ENCODE results near the gene FNDC5.

Gene FNDC5

GRCh38 chr1:32864375-32865019, 6.2 kb downstream of the FNDC5 start:
- DNase-seq (ENCODE audit: low read depth), result no peak

- no peak for DNase-seq (ENCODE audit: low read depth)
Measured at GRCh38 chr1:32863881-32864245, 6.8 kb downstream of the FNDC5 start.

- DNase-seq (ENCODE audit: low read depth), result no peak
Measured at GRCh38 chr1:32863218-32863880, 7.4 kb downstream of the FNDC5 start.

DNA sequence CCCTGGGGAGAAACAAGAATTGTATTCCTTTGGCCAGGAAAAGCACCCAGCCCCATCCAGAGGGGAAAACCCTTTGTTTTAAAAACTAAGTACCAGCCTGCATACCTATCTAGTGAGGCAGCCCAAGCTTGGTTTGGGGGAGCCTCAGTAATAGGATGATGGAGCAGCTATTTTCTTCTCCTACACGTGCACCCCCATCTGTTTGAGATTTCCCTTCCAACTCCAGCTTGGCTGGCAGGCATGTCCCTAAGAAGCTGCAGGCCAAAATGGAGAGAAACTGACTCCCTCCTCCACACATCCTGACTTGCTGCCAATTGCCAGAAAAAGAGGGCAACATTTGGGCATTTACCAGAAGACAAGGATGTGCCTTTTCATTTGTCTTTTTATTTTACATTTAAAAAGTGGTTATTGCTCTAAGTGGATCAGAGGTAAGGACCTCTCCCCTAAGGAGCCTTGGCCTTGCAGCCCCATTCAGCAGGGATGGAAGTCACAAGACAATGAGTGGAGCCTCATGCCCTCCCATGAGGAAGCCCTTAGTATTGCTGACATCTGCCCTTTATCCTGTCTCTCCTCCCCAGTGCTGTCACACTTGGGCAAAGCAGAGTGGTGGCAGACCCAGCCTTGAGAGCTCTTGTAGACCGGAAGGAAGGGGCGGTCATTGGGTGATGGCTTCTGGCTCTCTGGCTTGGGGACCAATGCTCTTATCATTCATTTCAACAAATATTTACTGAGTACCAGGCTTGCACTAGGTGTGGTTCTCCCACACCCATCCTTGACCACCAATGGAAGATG, 8.6 kb downstream of the FNDC5 start:
- no peak for DNase-seq (ENCODE audit: low read depth)

DNA sequence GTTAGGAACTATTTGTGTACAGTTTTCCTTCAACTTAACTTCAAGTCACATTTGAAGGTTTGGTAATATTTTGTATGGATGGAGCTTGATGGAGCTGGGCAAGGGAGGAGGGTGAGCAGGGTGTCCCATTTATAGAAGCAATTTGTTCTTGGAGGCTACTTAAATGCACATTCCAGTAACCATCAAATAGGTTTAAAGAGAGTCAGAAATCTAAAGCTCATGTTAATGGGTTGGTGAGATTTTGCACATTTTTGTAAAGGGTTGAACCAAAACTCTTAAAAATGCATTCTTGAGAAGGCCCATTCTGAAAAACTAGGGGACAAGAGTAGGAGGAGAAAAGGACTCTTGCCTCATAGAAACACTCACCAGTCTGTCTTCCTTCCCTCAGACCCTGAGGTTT, 10.1 kb downstream of the FNDC5 start:
- no peak for DNase-seq (ENCODE audit: low read depth)

- no peak for DNase-seq (ENCODE audit: low read depth)
Measured at GRCh38 chr1:32859915-32860314, 10.8 kb downstream of the FNDC5 start.

DNA sequence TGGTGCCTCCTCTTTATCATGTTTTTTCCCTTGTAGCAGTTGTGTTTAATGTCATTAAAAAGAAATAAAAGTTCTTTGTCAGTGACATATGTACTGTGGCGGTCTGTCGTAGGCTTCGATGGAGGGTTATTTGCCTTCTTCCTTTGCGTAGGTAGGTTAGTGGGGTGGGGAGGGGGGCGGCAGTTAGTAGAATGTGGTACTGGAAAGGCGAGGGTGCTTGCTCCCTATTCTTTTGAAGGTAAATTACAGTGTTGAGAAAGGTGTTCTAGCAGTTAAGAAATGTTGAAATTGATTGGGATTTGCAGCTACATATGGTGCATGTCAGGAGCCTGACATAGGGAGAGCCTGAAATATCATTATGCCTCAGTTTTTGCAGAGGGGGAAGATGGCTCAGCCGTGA, 11.9 kb downstream of the FNDC5 start:
- no peak for DNase-seq (ENCODE audit: low read depth)

DNA sequence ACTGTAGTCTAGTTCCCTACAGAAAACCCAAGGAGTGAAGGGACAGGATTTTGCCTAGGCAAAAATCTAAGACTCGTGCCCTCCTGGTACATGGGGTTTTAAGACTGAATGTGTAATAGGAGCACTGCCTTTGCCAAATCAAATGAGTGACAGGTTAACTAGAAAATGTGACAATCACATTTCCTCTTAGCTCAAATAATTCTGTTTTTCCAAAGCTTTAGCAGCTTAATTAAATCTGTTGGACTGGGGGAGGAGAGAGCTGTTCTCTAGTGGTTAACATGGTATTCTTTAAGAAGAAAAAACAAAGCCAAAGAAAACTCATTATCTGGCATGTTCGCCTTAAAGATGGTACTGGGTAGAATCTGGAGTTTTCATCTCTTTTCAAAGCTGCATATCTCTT, 12.6 kb downstream of the FNDC5 start:
- DNase-seq (ENCODE audit: low read depth), result no peak

DNA sequence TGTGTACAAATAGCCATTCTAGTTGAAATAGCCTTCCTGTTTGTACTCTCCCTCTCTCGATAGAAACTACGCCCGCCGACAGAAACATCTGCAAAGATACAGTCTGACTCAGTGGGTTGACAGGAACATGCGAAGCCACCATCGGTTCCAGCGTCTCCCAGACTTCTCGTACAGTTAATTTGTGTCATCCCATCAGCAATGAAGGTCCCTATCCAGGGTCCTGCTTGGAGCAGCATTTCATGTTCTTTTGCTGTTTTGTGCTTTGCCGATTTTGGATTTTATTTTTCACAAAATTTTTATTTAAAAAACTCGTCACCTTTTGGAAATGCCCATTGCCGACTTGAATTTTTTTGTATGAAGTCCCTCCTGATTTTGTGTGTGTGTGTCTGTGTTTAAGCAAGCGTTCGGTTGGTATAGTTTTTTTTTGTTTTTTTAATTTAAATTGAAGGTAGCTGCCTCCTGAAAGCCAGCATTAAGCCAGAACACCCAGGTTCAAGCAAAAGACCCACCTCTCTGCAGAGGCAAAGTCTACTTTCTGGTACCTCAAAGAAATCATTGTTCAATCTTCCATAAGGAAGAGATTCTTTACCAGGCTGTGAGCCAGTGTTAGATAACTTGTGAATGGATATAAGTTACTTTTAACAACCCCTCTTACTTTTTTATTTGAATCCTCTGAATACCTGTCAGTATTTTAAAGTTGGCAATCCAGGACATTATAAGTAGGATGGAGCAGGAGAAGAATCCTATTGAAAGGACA, 14.7 kb downstream of the FNDC5 start:
- DNase-seq (ENCODE audit: low read depth), result no peak

- DNase-seq (ENCODE audit: low read depth), result no peak
Measured at GRCh38 chr1:32848354-32849063, 22.2 kb downstream of the FNDC5 start.

DNA sequence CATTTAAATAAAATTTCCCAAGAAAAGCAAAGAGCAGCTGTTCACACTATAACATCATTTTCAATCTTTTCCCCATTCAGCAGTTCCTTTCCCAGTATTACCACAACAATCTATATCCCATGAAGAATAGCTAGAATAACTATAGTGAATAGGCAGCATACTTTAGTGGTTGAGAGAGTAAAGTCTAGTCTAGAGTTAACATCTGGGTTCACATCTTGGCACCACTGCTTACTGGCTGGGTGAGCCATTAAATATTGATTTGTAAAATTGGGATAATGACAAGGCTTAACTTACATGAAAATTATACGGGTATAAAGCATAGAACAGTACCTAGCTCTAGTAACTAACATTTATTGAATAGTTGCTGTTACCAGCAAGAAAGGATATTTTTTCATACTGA, 38.8 kb downstream of the FNDC5 start:
- no peak for DNase-seq (ENCODE audit: low read depth)

GRCh38 chr1:32830092-32830852, 40.4 kb downstream of the FNDC5 start:
- DNase-seq (ENCODE audit: low read depth), result no peak

DNA sequence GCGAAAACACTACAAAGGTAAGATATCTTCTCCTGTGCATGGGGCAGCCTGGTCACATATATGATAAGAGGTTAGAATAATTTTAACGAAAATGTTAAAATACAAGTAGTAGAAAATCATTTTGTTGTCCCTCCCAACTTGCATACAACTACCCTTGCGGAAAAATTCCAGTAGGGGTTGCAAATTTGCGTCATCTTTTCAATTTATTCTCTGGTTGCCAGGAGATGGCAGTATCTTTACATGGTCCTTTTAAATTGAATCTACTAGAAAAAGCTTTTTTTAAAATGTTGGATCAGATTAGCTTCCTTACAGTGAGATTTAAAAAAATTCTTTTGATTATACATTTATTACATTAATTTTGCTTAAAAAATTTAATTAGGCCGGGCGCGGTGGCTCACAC, 42.4 kb downstream of the FNDC5 start:
- no peak for DNase-seq (ENCODE audit: low read depth)

DNA sequence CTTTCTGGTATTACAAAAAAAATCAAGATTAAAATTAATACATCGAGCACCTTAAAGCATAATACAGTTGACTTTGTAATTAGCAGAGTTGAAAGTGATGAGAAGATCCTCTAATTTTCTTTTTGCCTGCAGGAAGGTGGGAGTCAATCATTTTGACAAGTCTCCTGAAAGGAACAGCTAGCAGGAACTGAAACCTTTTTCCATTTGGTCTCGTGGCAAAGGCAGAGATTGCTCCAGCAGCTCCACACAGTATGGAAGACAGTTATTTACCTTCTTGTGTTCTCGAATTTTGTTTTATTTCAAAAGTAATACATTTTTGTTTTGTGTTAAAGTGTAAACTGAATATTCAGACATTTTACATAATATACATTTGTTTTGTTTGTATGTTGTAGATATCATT, 45.5 kb downstream of the FNDC5 start:
- no peak for DNase-seq (ENCODE audit: low read depth)

GRCh38 chr1:32818804-32819541, 51.7 kb downstream of the FNDC5 start:
- DNase-seq (ENCODE audit: low read depth), result no peak

DNA sequence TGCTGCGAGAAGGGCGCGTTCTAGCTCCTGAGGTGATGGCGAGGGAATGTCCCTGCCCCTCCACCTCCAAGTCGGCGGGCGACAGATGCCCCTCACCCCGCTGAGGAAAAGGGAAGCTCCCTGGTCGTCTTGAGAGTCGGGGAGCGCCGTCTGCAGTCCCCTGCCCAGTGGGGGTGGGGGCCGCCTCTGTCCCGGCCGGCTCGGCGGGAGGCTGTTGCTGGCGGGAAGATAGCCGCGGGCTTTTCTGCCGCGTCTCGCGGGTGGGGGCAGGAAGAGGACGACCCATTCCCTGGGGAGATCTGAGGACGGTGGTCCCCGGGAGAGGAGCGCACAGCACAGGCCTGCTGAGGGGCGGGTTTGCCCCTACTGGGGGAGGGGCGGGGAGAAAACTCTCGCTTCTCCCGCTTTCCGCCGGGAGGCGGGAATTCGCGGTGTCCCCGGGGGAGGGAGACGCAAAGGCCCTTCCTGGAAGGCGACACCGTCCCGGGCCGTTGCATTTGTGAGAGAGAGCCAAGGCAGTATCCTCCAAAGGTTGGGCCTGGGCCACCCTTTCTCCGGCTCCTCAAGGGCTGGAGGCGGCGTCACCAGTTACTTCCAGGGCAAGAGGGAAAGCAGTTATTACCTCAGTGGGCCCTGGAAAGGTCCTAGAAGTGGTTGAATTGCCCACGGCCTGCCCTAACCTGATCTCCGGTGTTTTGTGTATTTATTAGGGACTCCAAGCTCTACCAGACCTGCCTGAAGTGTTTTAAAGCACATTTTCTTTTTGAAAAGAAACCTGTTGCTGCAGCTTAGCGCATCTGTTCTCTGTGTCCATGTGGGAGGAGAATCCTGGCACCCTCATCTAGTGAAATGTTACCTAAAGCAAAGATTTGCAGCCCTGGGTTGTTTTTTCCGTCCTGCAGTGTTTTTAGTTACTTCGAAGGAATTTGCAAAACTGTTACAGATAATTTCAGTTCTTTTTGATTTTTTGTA, 52.6 kb downstream of the FNDC5 start:
- no peak for DNase-seq (ENCODE audit: low read depth)

DNA sequence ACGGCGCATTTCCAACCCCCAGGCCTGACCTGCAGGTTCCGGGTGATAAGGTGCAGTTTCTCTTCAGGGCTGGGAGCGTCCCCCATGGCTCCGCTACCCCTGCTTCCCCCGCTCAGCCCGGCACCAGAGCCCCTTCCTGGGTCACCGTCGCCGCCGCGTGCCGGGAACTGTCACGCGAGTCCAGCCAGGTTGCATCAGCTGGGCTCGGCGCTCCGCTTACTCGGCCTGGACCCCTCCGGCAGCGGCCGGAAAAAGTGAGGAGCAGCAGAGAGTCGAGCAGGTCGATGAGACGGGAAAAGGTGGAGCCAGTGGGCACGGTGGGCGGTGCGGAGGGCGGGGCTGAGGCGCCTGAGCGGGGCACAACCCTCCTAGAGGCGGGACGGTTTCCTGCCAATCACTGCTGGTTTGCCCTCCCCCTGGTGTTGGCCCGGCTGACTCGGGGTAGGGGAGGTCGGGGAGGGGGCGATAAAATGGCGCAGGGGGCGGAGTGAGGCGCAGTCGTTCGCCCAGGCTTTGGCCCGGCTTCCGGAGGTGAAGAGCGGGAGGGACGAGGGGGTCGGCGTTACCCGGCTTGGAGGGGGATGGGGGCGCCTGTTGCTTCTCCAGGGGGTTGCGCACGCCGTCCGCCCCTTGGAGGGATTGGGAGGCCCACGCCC, 53.4 kb downstream of the FNDC5 start, which contains the start of the genes S100PBP and YARS1:
Gene S100PBP (plus strand): TSS at position 495 of the 656 bp plus-strand sequence. CDS start 8,447 bp downstream, outside the sequence.
Gene YARS1 (minus strand): TSS at position 200 of the 656 bp plus-strand sequence. CDS start 114 bp downstream, at position 86.
- DNase-seq (ENCODE audit: low read depth), result peak; percentile 100

GRCh38 chr1:32816676-32817158, 54.0 kb downstream of the FNDC5 start:
- no peak for DNase-seq (ENCODE audit: low read depth)

Measured in stimulated activated CD8-positive, alpha-beta memory T cell treated with anti-CD3 and anti-CD28 coated beads, Interleukin-4, amount 100 ng/mL, for 24 hours (primary cell).